HG03521 (cell line): Measurements from ENCODE around the gene LILRA6.
"Not testable (repeated sequence)": the region's sequence is repeated elsewhere in the genome, so short reads cannot be mapped to it uniquely, and the experiment has no call there.

Experiments used
- ATAC-seq: cut with Tn5 transposase; IDR thresholded peaks from one replicate; pipeline ENCODE4 v1.9.1; 2021; ENCODE audit warnings: mild to moderate bottlenecking, moderate library complexity; ENCODE audit not compliant: unreplicated experiment

Gene LILRA6

DNA sequence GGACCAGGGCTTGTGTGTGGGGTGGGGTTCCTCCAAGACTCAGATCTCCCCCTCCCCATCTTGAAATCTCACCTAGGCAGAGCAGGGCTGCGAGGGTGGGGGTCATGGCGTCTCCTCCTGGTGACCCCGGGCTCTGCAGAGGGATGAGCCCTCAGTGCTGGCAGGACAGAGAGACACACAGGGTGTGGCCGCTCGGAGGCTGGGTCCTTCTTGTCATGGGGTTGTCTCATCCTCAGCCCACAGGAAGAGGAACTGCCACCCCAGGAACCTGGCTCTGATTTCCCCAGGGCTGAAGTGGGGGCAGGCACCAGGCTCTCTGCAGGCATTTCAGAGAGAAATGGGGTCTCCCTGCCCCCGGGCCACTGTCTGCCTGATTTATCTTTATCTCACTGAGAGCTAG lies at the start of gene LILRA6:
TSS of gene LILRA6 (minus strand) at position 145 of the 400 bp plus-strand sequence.
- ATAC-seq = not testable (repeated sequence)

DNA sequence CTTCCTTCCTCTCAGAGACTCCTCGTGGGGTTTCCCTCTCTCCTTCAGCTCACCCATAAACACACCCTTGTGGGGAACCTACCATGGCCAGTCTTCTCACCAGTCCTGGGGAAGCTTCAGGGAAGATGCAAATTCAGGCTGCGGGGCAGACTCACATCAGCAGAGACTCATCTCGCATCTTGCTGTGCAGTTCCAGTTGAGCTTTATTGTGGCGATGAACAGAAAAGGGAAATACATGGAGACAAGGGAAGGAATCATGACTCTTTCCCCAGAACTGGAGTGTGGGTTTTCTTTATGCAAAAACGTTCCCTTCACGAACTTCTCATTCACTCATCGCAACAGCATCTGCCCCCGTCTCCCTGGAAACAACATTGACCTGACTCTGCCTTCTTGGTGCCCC lies 46.6 kb upstream of the LILRA6 start:
- ATAC-seq = not testable (repeated sequence)

- ATAC-seq = no peak
These were observed 44.9 kb upstream of the LILRA6 start for GRCh38 chr19:54287456-54287855.

DNA sequence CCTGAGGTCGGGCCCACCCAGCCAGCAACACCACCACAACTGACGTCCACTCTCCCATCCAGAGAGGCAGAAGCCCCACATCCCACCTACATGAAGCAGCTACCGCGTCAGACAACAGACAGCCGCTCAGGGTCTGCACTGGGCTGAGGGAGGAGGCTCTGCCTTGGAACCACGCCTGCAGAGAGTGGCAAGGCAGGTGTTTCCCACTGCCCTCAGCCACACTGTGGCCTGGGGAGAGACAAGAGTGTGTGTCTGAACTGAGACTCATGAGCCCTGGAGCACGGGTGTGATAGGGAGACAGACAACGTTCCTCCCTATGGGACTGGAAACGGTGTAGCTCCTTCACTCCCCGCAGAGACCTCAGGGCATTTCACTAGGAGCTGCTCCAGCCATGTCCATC lies 43.7 kb upstream of the LILRA6 start:
- not testable (repeated sequence) for ATAC-seq

DNA sequence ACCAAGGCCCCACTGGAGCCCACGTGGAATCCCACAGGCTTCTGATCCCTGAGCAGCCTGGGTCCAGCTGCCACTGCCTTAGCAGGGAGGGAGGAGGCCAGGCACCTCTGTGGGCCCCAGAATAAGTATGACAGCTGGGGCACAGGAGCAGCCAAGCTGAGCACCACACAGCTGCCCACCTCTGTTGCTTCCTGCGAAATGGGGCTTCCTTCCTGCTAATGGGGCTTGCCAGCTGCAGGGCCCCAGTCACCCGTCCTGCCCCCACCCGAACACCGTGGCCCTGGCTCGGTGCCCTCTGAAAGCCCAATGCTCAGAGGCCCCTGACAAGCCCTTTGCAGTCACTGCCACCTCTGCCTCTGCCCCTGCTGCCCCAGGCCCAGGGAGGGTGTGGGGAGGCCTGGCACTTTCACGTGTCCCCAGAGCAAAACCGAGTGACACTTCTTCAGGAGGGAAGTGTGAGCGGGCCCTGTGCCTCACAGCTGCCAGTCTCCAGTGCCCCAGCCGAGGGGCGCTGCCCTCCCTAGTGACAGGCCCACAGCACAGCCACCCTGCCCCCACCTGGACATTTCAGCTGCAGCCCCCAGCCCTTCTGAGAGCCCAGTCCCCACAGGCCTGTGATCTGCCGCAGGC lies 43.0 kb upstream of the LILRA6 start:
- ATAC-seq = not testable (repeated sequence)

- no peak for ATAC-seq
These were observed 40.3 kb upstream of the LILRA6 start for GRCh38 chr19:54282686-54283470.

DNA sequence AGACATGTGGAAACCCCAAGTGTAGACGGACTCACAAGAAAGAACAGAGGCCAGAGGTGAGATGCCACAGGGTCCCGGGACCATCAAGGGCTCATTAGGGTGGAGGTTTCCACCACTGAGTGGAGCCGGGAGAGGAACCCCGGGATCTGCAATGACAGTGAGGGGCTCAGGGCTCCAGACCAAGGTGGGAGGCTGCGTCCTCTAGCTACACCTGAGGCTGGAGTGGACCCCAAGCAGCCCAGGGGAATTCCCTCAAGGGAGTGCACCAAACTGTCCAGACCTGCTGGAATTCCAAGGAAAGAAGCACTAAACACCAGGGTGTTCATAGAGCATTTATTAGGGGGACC lies 39.1 kb upstream of the LILRA6 start:
- ATAC-seq = not testable (repeated sequence)

- no peak for ATAC-seq
These were observed 38.6 kb upstream of the LILRA6 start, which contains the start of gene LILRB2 for GRCh38 chr19:54281007-54281728. Gene LILRB2, minus strand, starts transcription at chr19:54281110. Its CDS starts 614 bp downstream, at chr19:54280496.

DNA sequence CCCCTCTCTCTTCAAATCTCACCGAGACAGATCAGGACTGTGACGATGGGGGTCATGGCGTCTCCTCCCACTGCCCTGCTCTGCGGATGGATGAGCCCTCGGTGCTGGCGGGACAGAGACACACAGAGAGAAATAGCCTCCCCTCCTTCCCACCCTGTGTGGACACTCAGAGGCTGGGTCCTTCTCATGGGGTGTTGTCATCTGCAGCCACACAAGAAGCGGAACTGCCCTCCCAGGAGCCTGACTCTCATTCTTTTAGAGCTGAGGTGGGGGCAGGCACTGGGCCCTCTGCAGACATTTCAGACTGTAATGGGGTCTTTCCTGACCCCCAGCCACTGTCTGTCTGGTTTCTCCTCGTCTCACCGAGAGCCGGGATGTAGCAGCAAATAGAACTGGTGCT lies 37.9 kb upstream of the LILRA6 start:
- not testable (repeated sequence) for ATAC-seq

- ATAC-seq = not testable (repeated sequence)
These were observed 37.4 kb upstream of the LILRA6 start for GRCh38 chr19:54280025-54280424.

DNA sequence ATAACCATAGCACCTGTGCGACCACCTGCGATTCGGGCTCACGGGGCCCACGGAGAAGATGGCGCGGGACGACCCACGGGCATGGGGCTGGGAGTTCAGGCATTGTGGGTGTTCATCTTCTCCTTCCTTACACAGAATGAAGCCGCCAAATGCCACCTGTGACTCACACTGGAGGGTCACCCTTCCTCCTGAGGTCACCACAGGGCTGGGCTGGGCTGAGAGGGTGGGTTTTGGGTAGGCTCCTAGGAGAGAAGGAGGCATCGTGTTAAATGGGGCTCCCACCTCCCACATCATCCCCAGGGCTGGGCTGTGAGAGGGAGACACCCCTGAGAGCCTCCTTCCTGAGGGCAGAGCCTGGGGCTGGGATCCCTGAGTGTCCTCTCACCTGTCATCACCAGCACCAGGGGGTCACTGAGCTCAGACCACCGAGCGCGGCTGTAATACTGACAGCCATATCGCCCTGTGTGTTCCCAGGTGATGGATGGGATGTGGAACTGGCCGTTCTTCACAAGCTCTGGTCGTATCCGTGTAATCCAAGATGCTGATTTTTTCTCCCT lies 36.9 kb upstream of the LILRA6 start:
- no peak for ATAC-seq

GRCh38 chr19:54278571-54279195 lies 36.1 kb upstream of the LILRA6 start:
- ATAC-seq = not testable (repeated sequence)

DNA sequence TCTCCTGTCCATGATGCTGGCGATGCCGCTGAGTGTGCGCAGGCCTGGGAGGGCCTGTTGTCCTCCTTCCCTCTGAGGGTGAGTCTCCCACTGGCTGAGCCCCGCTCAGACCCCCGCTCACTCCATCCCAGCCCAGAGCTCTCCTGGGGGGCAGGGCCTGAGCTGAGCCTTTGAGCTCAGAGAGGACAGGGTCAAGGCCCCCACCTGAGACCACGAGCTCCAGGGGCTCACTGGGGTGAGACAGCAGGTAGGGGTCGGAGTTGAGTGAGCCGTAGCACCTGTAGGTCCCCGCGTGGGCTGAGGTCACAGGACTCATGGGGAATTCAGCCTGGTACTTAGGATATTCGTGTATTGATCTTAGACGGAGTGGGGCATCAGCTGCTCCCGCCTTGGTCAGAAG lies 35.5 kb upstream of the LILRA6 start:
- not testable (repeated sequence) for ATAC-seq

DNA sequence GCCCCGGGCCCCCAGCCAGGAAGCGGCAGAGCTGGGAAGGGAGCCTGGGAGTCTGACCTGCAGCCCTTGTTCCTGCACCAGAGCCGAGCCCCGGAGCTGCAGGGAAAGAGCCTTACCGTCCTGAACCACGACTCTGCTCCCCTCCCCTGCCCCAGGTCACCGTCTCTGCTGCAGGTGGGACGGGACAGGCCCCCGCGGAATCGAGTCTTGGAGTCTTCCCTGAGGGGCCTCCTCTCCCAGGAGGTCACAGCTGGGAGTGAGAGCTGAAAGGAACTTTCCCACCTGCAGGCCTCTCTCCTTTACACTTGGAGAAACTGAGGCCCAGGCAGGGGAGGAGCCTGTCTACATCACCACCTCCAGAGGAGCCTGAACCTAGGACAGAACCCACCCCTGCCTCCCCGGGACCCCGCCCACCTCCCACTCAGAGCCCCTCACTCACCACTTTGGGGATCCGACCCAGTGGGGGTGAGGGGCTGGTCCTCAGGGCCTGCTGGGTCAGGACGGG lies 34.6 kb upstream of the LILRA6 start:
- ATAC-seq = not testable (repeated sequence)

- no peak for ATAC-seq
These were observed 33.4 kb upstream of the LILRA6 start for GRCh38 chr19:54275951-54276350.

GRCh38 chr19:54274516-54274915 lies 31.9 kb upstream of the LILRA6 start:
- ATAC-seq = not testable (repeated sequence)

GRCh38 chr19:54273821-54274220 lies 31.2 kb upstream of the LILRA6 start:
- no peak for ATAC-seq

- ATAC-seq = not testable (repeated sequence)
These were observed 29.6 kb upstream of the LILRA6 start for GRCh38 chr19:54272181-54272580.

GRCh38 chr19:54271587-54271986 lies 29.0 kb upstream of the LILRA6 start:
- not testable (repeated sequence) for ATAC-seq

DNA sequence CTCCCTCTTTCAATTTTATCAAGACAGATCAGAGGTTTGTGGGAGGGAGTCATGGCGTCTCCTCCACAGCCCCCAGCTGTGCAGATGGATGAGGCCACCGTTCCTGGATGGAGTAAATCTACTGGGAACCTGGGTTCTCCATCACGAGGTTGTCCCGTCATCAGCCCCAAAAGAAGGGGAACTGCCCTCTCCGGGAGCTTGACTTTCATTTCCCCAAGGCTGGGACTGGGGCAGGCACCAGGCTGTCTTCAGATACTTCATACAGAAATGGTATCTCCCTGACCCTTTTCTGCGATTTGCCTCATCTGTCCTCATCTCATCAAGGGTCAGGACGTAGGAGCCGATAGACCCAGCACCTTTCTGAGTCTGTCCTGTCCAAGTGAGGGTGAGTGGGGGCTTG lies 28.5 kb upstream of the LILRA6 start:
- no peak for ATAC-seq

DNA sequence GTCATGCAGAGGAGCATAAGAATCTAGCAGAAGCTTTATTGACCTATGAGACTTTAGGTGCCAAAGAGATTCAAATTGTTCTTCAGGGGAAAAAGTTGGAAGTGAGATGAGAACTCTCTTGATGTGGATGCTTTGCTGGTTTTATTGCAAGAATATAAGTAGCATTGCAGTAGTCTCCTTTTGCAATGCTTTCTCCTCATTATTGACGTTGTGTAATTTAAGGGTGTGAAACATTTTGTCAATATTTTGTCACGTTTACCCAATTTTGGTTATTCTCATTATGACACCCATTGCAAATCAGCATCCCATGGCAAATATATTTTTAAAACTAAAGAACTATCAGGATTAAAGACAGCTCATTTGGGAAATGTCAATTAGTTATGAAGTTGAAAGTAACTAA lies 26.3 kb upstream of the LILRA6 start:
- no peak for ATAC-seq
